Neural crest cell (in vitro differentiated cells): Measurements from ENCODE around the gene RFFL. TPM values are rescaled to one million over a fixed set of nuclear protein-coding genes. Genes with fewer than 3 reads are reported as not detected.

Experiments used
- DNase-seq: peaks from one replicate; pipeline ENCODE4 v3.0.0; 2021; ENCODE audit warnings: low read depth, mixed read lengths, low spot score
- H3K27ac Mint-ChIP-seq: one replicate; pipeline ENCODE4 v1.8.0; 2021; ENCODE audit warnings: mild to moderate bottlenecking, mixed read lengths; ENCODE audit not compliant: unreplicated experiment
- H3K27me3 Mint-ChIP-seq: 2 replicates; pipeline ENCODE4 v1.8.0; 2021; ENCODE audit warnings: low read depth, mild to moderate bottlenecking, mixed read lengths
- H3K36me3 Mint-ChIP-seq: 2 replicates; pipeline ENCODE4 v1.8.0; 2021; ENCODE audit warnings: low read depth, mild to moderate bottlenecking, mixed read lengths
- H3K4me1 Mint-ChIP-seq: 2 replicates; pipeline ENCODE4 v1.8.0; 2021; ENCODE audit warnings: mixed read lengths
- H3K4me3 Mint-ChIP-seq: one replicate; pipeline ENCODE4 v1.8.0; 2021; ENCODE audit warnings: mild to moderate bottlenecking, mixed read lengths
- H3K9me3 Mint-ChIP-seq: 2 replicates; pipeline ENCODE4 v1.8.0; 2021; ENCODE audit warnings: mixed read lengths
- CTCF ChIP-seq: fragments of 200-600 bp; sonication (generic); conservative IDR thresholded peaks from 2 replicates; pipeline ENCODE4 v1.5.0; 2021; ENCODE audit warnings: antibody characterized with exemption, mild to moderate bottlenecking
- total RNA-seq: library from RNA; stranded (reverse); gene quantifications from 2 replicates; pipeline ENCODE4 v1.2.1, GENCODE V29; 2021

Gene RFFL
- total RNA-seq, 1 donor from 2014 or later = 22.5 TPM

- Mint-ChIP-seq H3K36me3 (no peaks in the 10 kb centered on the region), H3K4me3 (no peak overlapping the region), H3K9me3 (no peaks in the 10 kb centered on the region), H3K27me3 (no peaks in the 10 kb centered on the region), H3K27ac (no peak overlapping the region), H3K4me1 (peaks cover 11% of the 10 kb centered on the region)
- TF ChIP-seq CTCF = no peak
- no peak for DNase-seq
Measured at GRCh38 chr17:34974794-34975785, 88.4 kb downstream of the RFFL start.

DNA sequence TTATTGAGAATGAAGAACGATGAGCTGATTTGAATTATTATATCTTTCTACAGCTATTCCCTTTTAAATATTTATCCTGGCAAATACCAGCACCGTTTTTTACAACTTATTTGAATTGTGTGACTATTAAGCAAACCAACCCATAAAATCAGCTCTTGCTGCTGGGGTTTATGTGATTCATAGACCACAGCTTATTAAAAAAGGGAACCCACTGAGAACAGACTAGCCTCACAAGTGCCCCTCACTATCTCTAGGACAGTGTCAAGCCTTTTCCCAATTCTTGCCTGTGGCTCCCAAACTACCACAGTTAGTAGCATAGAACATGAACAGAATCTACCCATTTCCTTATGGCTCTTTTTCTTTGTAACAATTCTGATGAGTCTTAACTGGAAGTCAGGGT lies 89.3 kb downstream of the RFFL start:
- DNase-seq = no peak
- Mint-ChIP-seq H3K27ac (no peak overlapping the region), H3K27me3 (no peaks in the 10 kb centered on the region), H3K4me1 (peaks cover 1% of the 10 kb centered on the region), H3K9me3 (no peaks in the 10 kb centered on the region), H3K36me3 (no peaks in the 10 kb centered on the region), H3K4me3 (no peak overlapping the region)
- no peak for TF ChIP-seq CTCF

DNA sequence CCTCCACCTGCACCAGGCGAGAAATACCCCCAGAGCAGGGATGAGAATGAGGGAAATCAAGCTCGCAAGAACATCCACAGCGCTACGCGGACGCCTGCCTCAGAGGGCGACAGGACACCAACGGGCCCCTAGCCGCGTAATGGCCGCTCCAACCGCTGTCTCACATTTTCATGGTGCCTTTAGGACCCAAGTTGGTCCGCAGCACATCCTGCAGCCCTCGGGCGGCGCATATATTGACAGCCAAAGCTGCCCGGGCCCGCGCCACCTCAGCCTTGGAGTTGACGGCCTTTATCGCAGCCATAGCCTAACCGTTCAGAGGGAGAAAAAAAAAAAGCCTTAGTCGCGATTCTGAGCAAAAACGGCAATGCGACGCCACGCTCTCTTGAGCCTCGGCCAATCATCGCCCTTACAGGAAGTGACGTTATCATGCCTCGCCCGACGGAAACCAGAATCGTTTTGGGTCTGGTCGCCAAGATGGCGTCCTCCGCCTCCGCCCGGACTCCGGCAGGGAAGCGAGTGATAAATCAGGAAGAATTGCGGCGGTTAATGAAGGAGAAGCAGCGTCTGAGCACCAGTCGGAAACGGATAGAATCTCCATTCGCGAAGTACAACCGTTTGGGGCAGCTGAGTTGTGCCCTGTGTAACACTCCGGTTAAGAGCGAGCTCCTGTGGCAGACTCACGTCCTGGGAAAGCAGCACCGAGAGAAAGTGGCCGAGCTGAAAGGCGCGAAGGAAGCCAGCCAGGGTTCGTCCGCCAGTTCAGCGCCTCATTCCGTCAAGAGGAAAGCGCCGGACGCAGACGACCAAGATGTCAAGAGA lies 102.2 kb downstream of the RFFL start, which contains the start of the genes CCT6B and ZNF830:
Gene CCT6B, minus strand, starts transcription at position 368 of the 819 bp plus-strand sequence. Its CDS starts 67 bp downstream, at position 301.
Gene ZNF830, plus strand, starts transcription at position 448 of the 819 bp plus-strand sequence. Its CDS starts 27 bp downstream, at position 475.
- Mint-ChIP-seq H3K4me1 (peaks cover 11% of the 10 kb centered on the region), H3K36me3 (peaks cover 6% of the 10 kb centered on the region), H3K9me3 (no peaks in the 10 kb centered on the region), H3K4me3 (peak within 1 kb of the TSS; percentile 97), H3K27me3 (peaks cover 20% of the 10 kb centered on the region), H3K27ac (peak within 1 kb of the TSS; percentile 99)
- no peak for TF ChIP-seq CTCF
- DNase-seq = peak; percentile 85

DNA sequence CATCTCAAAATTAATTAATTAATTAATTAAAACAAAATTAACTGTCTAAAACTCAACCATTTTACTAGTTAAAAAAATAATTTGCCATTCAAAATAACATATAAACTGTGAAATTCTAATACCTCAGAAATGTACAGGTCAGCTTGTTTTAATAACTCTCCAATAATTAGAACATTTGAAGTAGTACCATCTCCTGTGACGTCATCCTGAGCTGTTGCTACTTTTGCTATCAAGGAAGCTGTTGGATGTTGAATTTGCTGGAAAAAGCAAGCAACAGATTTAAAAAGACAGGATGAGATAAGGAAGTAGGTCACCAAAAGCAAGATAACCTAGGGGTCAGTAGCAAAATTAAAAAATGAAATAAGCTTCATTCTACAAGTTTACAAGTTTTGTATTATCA lies 105.1 kb downstream of the RFFL start:
- Mint-ChIP-seq H3K36me3 (peaks cover 3% of the 10 kb centered on the region), H3K4me1 (peaks cover 11% of the 10 kb centered on the region), H3K27ac (no peak overlapping the region), H3K4me3 (no peak overlapping the region), H3K9me3 (no peaks in the 10 kb centered on the region), H3K27me3 (peaks cover 26% of the 10 kb centered on the region)
- no peak for DNase-seq
- no peak for TF ChIP-seq CTCF

Other genes starting within 250 kb of the RFFL start
- 2.3 and 2.5 TPM in 2 replicates for gene CCT6B, start 102.2 kb downstream of the RFFL start, total RNA-seq
- 21.2 TPM in 2 replicates for gene ZNF830, start 102.2 kb downstream of the RFFL start, total RNA-seq
- 110 and 126 TPM in 2 replicates for gene LIG3, start 83.2 kb downstream of the RFFL start, total RNA-seq
- gene RAD51D, start 56.2 kb upstream of the RFFL start, total RNA-seq = 21.3 and 22.5 TPM in 2 replicates
- gene FNDC8, start 57.9 kb upstream of the RFFL start, total RNA-seq = not detected in 2 replicates
- 35.8 and 40.0 TPM in 2 replicates for gene NLE1, start 78.6 kb upstream of the RFFL start, total RNA-seq
- gene UNC45B, start 84.1 kb upstream of the RFFL start, total RNA-seq = not detected in 2 replicates
- gene SLC35G3, start 130.7 kb upstream of the RFFL start, total RNA-seq = not detected in 2 replicates
- 8.7 and 10.6 TPM in 2 replicates for gene SLFN5, start 179.4 kb upstream of the RFFL start, total RNA-seq